ENCODE results near the gene ZNF275.
"Not testable (repeated sequence)": the region's sequence is repeated elsewhere in the genome, so short reads cannot be mapped to it uniquely, and the experiment has no call there.

ZNF275 gene, protein sequence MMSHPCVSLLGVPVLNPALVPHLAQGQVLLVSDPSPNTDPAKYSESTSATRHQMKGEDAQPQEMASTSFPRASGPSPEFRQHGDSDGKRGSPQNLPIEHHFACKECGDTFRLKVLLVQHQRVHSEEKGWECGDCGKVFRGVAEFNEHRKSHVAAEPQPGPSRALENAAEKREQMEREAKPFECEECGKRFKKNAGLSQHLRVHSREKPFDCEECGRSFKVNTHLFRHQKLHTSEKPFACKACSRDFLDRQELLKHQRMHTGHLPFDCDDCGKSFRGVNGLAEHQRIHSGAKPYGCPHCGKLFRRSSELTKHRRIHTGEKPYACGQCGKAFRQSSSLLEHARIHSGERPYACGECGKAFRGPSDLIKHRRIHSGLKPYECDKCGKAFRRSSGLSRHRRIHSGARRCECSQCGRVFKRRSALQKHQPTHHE

DNA sequence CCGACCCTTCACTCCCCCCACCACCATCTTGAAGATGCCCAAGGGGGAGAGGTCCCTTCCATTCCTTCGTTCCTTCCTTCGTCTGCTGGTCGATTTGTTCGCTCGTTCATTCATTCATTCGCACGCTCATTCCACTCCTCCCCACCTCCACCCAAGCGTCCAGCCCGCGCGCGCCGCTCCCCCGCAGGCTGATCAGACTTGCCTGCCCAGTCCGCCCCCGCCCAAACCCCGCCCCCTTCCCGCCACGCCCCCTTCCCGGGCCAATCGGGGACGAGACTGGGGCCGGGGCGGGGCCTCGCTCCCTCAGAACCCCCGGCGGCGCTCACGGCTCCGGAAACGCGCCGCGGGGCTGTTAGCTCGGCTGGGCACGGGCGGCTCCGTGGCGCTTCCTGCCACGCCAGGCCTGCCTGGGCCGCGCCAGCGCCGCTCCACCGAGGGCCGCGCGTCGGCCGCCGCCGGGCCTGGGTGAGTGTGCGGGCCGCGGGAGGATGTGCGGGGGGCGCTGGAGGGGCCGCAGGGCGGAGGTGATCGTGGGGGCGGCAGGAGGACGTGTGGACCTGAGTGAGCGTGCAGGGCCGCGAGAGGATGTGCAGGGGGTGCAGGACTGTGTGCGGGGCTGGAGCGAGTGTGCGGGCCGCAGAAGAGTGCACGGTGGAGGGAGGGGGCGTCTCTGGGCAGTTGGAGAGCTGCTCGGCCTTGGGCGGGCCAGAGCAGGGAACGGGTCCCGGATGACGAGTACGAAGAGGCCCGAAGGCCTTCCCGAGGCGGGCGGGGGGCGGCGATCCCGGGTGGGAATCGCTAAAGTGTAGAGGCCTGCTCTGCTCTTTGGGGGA, at the start of gene ZNF275:
ZNF275 (plus strand) TSS at position 333 of the 833 bp plus-strand sequence. CDS start 2,527 bp downstream, outside the sequence.
- DNase-seq, result peak; percentile 80

DNA sequence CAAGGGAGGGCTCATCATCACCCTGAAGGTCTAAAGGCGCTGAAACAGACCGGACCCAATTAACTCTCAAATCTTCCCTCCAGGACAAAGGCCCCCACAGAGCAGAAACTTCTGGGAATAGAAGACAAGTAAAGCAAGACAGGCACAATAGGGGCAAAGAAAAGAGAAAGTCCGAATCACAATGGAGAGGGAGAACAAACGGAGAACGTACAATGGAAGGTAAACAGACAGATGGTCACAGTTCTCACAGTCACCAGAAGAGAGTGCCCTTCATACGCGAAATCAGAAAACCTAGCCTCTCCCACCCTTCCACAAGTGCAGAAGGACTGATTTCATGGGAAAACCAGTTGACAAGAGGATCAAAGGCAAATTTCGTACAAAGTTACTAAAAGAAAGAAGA, 48.3 kb upstream of the ZNF275 start:
- DNase-seq, result not testable (repeated sequence)

GRCh38 chrX:153288807-153289206, 45.1 kb upstream of the ZNF275 start:
- not testable (repeated sequence) for DNase-seq

DNA sequence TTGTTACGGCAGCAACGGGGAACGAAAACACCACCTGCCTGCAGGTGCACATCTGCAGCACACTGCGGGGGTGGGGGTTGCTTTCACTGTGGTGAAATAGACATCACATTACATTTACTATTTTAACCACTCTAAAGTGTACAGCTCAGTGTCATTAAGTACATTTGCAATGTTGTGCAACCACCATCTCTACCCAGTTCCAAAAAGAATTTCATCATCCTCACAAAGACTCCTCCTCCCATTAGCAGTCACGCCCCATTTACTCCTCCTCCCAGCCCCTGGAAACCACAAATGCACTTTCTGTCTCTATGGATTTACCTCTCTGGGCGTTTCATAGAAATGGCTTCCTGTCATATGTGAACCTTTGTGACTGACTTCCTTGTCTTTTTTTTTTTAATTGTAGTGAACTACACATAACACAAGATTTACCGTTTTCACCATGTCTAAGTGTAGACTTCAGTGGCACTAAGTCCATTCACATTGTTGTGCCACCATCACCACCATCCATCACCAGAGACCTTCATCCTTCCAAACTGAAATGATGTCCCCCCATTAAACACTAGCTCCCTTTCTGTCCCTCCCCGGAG, 40.4 kb upstream of the ZNF275 start:
- DNase-seq, result not testable (repeated sequence)

DNA sequence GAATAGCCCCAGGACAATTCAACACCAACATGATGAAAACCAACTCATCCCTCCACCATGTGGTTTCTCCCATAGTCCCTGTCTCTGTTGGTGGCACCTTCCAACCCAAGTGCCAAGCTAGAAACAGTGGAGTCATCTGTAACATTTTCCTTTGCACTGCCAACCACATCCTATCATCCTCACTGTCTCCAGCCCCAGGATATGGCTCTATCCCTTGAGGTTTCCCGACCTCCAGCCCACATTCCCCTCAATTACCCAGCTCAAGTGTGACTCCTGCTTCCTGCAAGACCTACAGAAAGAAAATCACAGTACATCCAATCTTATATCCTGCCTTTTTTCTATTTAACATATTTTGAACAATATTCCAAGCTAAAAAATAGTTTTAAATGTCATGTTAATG, 36.6 kb upstream of the ZNF275 start:
- no peak for DNase-seq

- no peak for DNase-seq
These were observed 34.1 kb upstream of the ZNF275 start for GRCh38 chrX:153299855-153300254.

DNA sequence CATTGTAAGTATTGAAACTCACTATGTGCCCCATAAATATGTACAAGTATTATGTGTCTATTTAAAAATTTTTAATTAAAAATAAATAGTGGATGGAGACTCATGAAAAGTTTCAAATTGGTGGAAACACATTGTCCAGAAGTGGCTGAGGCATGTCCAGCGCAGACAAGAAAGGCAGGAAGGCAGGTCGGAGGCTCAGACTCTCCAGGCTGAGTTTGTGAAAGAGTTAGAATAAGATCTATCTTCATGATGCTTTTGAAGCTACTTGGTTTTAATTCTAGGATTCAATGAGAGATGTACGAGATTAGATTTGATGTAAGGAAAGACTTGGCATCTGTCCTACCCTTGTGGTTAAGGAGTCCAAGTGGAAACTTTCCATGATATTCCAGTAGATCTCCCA, 32.2 kb upstream of the ZNF275 start:
- DNase-seq, result no peak

- DNase-seq, result no peak
These were observed 31.2 kb upstream of the ZNF275 start for GRCh38 chrX:153302796-153303195.

- DNase-seq, result no peak
These were observed 30.4 kb upstream of the ZNF275 start for GRCh38 chrX:153303276-153304262.

DNA sequence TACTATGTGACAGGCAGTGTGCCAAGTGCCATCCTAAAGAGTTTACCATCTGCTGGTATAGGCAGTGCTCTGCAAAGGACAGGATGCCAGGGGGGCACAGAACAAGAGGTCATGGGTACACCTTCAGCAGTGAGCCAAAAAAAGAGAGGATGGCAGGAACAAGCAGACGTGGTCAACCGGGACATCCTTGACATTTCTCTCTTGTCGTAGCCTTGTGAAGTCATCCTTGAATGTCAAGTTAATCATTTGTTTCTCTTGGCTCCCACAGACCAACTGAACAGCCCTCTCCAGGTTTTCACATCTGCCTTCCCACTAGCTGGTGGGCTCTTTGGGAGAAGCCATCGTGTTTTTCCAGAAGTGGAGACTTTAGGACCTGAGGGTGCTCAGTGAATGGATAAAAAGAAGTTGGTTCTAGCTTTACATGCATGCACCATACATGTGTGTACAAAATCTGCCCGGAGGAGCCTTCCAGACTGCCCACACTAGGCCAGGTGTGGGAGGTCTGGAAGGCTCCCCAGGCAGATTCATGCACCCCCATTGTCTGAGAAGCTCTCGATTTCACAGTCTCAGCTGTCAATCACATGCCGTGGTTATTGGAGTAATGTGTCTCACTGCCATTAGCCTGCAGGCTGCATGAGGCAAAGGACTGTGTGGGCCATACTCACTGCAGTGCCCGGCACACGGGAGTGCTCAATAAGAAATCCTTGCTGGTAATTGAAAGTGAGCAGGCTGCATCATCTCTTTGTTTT, 28.8 kb upstream of the ZNF275 start:
- DNase-seq, result no peak

DNA sequence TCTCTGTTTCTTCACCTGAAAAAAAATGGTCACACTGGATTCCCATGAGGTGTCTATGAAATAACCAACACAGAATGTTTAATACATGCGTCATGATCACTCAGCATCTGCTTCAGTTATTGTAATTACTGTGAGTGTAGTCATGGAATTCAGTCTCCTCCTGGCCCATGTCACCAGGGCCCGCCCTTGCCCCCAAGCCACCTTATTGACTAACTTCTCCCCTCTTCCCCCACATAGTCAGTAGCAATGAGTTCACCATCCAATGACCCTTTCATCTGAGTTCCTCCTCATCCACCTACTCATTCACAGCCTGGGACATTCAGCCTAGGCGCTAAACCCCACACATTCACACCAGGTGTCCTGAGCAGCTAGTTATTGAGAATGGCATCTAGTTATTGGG, 28.0 kb upstream of the ZNF275 start:
- no peak for DNase-seq

DNA sequence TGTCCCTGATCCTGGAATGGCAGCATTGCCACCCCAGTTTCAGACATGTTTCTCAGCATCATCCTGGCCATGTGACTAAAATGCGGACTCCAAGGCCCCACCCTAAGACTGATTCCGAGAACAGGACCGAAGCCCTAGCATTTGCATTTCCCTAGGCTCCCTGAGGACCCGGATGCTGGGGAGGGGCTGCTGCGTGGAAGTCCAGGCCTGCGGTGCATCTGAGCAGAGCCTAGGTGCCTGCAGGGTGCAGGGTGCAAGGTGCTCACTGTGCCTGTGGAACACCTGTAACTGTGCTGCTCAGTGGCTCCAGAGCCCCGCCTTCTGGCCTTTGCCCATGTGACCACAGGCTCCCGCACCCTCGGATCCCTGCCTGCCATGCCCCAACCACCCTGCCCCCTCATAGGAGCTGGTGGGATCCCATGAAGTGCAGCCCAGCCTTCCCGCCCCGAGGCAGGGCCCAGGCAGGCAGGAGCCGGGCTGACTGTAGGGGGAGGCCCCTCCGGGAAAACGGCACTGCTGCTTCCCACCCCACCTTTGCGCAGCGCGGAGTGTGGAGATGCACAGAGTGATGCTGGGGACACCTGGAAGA, 27.3 kb upstream of the ZNF275 start:
- no peak for DNase-seq

DNA sequence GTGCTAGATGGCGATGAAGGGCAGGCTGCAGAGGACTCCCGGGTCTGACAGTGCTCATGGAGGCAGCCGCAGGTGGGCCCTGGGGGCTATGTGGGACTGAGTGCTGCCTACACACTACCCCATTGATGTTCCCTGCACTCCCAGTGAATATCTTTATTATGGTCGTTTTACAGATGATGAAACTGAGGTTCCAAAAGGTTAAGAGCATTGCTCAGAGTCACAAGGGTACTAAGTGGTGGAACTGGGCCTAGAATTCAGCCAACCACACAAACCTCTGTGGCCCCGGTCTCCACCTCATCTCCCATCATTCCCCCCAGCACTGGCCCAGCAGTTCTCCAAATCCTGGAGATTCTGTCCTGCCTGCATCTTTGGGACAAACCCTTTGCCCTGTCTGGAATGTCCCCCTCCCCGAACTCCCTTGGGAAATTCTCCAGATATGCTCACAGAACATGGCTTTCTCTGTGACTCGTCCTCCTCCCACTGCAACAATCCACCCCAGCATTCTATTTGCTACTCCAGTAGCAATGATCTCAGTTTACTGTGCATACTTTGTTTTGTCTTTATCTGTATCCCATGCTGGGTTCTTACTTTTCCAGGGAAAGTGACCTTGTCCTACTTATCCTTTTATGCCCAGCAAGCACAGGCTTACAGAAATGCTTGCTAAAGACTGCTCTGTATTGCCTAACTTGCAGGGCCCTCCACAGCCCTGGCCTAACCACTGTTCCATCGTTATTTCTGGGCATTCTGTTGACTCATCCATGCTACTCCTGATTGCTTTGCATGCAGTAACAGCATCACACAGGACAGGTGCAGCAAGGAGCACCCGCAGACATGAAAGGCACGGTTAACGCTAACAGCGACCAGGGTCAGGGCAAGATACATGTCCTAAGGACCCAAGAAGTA, 26.4 kb upstream of the ZNF275 start:
- DNase-seq, result no peak

DNA sequence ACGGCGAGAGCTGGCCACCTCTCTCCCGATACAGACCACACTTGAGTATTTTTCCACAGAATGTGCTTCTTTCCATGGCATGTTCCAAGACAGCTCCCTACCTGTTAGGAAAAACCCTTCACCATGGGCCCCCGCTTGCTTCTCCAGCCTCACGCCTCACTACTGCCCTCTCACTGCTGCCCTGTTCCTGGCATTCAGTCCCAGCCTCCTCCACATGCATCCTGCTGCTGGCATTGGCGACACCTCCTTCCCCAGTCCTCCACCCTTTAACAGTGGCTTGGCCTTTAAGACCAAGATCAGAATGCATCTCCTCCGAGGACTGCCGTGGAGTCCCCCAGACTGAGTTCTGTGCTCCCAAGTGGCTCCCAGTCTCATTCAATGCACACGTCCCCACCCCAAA, 23.1 kb upstream of the ZNF275 start:
- no peak for DNase-seq

DNA sequence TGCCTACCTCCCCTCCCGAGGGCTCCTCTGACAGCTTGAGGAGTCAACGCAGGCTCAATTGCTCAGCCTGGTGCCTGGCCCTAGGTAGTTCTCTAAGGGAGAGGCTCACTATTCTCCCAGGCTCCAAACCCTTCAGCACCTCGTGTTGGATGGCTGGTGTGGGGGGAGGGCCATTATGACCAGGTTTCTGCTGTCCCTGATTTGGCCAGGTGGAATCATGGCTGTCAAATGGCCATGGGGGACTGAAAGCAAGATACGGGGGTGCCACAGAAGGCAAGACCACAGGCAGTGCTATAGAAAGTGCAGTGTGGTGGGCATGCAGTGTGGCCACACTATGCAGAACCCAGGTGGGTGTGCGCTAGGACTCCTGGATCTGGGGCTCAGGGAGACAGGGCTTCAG, 21.9 kb upstream of the ZNF275 start:
- no peak for DNase-seq

- DNase-seq, result no peak
These were observed 21.1 kb upstream of the ZNF275 start for GRCh38 chrX:153312842-153313241.

GRCh38 chrX:153317306-153317705, 16.6 kb upstream of the ZNF275 start:
- no peak for DNase-seq

DNA sequence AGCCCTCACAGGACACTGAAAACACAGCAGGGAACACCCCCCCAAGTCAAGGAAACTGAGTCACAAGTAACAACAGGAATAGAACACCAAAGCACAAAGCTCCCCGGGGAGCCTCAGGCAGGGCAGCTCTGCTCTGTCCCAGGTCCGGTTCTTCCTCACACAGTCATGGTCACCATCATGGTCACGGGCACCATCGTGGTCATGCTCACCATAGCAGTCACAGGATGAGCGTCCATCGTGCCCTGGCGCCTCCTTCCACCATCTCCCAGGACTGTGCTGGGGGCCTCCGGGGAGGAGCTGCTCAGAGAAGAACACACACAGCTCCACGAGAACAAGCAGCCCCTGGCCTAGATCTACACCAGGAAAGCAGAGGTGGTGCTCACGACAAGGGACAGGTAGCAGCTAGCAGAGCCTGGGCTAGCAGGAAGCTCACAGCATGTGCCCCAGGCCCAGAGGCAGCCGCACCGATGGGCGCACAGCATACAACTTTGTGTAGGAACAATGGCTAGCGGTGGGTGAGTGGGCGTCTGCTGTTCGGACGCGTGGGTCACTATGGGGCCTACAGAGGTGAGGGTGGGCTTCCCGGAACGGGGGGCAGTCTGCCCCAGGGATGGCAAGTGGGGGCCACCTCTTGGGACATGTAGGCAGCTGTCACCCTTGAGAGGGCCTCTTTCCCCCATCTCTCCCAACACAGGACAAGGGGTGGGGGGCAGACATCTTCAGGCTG, 15.8 kb upstream of the ZNF275 start:
- DNase-seq, result no peak

GRCh38 chrX:153318811-153319210, 15.1 kb upstream of the ZNF275 start:
- DNase-seq, result no peak
